ENCODE results near the gene PTPN18.

DNA sequence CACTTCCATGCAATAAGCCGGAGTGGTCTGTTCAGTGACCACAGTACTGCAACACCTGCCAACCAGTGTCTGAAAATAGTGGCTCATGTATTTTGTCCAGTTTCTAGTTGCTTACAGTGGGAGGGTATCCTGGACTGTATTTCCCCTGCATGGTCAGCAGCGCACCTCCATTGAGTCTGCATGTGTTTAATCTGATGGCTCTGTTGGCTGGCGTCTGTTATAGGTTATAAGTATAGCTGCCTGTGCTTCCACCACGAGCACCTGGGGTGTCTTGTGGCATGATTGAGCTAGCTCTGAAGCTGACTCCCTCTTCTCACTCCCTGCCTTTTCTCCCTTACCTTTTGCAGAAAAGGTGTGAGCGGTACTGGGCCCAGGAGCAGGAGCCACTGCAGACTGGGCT lies 12.9 kb downstream of the PTPN18 start:
- TF ChIP-seq POLR2A (IDR thresholded peaks at IDR 0.05; ENCODE audit: low read length) (no peak), GATA1 (IDR thresholded peaks at IDR 0.05; ENCODE audit: low read depth, low read length) (no peak)
